HG03558 (cell line): ENCODE data around the gene RECK.

Experiments
- ATAC-seq: cut with Tn5 transposase; IDR thresholded peaks from one replicate; pipeline ENCODE4 v1.9.1; 2021; ENCODE audit warnings: moderate number of reproducible peaks; ENCODE audit not compliant: unreplicated experiment; ENCODE audit errors: extremely low read depth

RECK gene

DNA sequence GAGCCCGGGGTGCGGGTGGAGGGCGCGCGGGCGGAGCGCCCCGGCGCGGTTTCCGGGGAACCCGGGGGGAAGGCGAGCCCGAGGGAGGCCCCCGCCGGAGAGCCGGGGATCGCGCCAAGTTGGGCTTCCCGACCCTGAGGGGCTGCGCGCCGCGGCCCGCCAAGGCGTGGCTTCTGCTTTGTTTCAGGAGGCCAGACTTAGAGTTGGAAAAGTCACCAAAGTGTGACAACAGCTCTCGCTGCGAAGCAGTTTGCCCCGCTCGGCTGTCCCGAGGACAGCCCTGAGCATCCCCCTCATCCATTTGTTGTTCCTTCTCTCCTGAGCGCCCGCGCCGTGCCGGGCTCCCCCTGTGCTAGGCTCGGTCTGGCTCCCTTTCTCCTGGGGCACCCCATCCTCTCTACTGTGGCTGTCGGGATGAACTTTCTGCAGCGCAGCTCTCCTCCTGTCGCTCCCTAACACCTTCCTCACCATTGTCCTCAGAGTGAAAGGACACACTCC lies 100.2 kb downstream of the RECK start:
- no peak for ATAC-seq

GRCh38 chr9:36137392-36138004 lies 100.8 kb downstream of the RECK start:
- ATAC-seq: no peak

DNA sequence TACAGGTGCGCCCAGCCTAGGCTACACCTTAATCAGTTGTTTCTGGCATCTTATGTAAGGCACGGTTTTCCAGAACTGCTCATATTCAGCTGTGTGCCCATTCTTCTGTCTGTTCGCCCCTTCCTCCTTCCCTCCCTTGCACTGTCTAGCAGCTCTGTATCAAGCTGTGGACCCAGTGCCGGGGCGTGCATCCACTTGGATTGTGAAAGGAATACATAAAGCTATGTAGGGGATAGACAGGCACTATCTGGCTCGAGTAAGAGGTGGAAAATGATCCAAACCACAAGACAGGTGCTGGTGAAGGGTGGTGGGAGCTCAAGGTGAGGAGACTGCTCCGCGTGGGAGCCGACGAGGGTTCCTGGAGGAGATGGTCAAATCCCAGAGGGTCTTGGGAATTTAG lies 101.8 kb downstream of the RECK start:
- ATAC-seq: no peak

GRCh38 chr9:36138901-36139300 lies 102.2 kb downstream of the RECK start:
- ATAC-seq: no peak

- ATAC-seq: no peak
These were observed 103.7 kb downstream of the RECK start for GRCh38 chr9:36140086-36141084.

GRCh38 chr9:36141288-36141687 lies 104.6 kb downstream of the RECK start:
- ATAC-seq: no peak

GRCh38 chr9:36141761-36142160 lies 105.0 kb downstream of the RECK start:
- ATAC-seq: no peak

DNA sequence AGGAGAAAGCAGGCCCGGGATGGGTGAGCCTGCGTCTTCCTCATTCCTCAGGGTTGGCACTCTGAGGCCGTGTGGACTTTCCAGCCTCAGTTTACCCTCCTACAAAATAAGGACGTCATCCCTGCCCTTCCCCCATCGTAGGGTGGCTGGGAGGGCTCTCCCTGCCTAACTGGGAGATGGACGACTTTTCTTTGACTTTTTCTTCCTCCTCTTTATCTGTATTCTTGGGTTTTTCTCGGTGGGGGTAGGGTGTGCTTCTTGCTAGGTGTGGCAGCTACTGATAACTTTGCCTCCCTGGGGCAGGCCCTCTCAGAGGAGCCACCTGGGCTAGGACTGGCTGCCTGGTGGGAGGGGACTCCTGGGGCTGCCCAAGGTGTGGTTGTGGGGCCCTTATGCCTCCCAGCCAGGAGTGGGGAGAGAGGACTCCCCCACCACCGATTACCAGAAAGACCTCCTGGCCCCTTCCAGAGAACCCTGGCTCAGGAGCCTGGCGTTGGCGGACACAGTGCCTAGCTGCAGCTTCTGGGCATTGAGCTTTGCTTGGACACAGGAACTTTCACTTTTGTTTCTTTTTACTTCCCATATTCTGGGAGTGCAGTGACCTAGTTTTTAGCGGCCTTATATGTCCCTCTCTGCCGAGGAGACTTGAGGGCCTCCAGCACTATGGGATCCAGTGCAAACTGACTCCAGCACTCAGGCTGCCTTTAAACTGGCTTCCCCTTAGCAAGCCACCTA lies 106.0 kb downstream of the RECK start:
- no peak for ATAC-seq

DNA sequence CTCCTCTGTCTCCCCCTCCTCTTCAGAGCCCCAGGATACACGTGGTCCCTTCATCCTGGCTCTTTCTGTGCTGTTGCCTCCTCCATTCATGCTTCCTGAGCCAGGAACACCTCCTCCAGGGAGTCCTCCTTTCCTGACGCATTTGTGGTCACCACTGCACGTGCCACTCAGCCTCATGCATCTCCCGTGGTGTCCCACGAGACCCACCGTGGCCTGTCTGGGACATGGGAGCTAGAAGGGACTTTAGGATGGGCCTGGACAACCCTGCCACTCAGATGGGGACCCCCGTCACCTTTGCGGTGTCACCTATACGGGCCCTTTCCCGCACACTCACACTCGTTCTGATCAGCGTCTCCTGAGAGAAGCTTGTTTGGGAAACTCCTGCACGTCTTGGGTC lies 106.5 kb downstream of the RECK start:
- no peak for ATAC-seq

GRCh38 chr9:36144309-36145232 lies 107.9 kb downstream of the RECK start:
- no peak for ATAC-seq

GRCh38 chr9:36145970-36146369 lies 109.3 kb downstream of the RECK start:
- ATAC-seq: no peak

DNA sequence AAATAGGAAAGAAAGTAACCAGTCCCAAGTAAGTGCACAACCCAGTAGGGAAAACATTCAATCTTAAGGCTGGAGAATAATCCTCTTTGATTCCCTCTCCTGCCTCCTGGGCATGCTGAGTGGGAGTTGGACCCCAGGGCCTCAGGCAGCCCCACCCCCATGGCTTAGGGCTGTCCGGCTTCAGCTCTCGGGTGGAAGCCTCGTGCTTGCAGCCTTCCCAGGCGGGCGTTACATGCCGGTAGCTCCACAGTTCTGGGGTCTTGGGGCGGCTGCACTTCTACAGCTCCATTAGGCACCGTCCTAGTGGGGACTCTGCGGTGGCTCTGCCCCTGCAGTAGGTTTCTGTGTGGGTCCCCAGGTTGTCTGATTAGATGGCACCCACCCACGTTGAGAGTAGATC lies 109.9 kb downstream of the RECK start:
- no peak for ATAC-seq

DNA sequence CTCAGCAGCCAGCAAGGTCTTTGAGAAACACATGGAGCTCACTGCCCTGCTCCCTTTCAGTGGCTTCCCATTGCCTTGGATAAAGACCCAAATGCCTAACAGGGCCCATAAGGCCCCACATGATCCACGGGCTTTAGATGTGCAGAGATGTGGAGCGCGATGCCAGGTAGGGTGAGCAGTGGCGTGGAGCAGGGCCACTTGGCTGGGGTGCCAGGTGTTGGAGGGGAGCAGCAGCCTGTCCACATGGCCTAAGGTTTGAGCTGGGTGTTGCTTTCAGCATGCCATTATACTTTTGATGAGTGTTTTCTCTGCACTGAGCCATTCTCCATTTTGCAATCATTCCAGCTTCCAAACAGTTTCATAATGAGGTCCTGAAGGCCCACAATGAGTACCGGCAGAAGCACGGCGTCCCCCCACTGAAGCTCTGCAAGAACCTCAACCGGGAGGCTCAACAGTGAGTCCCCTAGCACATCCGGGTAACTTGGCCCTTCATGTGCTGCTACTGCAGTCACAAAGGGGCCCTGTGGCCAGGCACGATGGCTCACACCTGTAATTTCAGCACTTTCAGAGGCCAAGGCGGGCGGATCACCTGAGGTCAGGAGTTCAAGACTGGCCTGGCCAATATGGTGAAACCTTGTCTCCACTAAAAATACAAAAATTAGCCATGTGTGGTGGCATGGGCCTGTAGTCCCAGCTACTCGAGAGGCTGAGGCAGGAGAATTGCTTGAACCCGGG lies 110.9 kb downstream of the RECK start:
- ATAC-seq: no peak

- peak; percentile 40 for ATAC-seq
These were observed 111.8 kb downstream of the RECK start for GRCh38 chr9:36148311-36149051.

DNA sequence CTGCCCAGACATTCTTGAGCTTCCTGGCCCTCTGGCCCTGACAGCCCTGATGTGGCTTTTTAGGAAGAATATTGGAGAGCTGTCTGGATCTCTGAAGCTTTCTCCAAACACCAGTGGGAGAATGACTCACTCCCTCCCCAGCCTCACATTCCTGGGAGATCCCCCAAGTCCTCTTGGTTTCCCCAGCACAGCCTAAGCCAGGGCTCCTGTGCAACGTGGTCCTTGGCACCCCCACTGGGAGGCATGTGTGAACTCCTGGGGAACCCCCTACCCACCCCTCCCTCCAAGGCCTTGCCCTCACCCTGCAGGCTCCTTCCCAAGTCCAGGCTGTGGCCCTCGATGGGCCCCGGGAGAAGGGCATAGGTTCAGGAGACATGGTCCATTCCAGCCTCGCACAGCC lies 112.5 kb downstream of the RECK start:
- ATAC-seq: no peak

- no peak for ATAC-seq
These were observed 114.0 kb downstream of the RECK start for GRCh38 chr9:36150574-36151315.

GRCh38 chr9:36151316-36152210 lies 114.8 kb downstream of the RECK start:
- ATAC-seq: peak; percentile 77
